ENCODE results near the gene TRAF4. TPM values are rescaled to one million over a fixed set of nuclear protein-coding genes. Genes with fewer than 3 reads are reported as not detected.
"Not testable (repeated sequence)": the region's sequence is repeated elsewhere in the genome, so short reads cannot be mapped to it uniquely, and the experiment has no call there.

The TRAF4 gene
- total and polyA plus RNA-seq, 2 donors (not counting 3 experiments of a cell fraction or from before 2014, with no cell fraction given) = 79.5 to 83.9 TPM

DNA sequence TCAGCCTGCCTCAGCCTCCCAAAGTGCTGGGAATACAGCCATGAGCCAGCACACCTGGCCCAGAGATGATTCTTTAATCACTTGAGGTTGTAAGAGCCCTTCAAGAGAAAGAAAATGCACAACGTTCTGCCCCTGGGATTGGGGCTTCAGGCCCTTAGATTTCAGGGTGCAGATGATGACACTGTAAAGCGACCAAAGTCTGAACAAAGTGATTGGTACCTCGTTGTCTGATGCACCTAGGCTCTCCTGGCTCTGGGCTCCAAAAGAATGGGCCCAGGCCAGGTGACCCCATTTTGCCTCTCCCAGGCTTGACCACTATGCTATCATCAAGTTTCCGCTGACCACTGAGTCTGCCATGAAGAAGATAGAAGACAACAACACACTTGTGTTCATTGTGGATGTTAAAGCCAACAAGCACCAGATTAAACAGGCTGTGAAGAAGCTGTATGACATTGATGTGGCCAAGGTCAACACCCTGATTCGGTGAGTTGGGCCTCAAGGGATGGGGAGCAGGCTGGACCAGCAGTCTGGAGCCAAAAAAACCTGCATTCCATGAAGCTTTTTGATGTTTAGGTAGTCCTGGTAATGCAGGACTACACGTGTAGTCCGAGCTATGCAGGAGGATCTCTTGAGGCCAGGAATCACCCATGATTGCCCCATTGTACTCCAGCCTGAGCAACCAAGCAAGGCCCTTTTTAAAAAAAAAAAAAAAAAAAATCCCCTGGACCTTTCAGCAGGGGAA, 21.2 kb upstream of the TRAF4 start:
- H3K4me1 ChIP-seq (ENCODE audit: control insufficient read depth, extremely low read depth, insufficient read depth, low read length) = peaks cover 46% of the 10 kb centered on the region
- no TSS peak for BruUV-seq (replicated peaks)

DNA sequence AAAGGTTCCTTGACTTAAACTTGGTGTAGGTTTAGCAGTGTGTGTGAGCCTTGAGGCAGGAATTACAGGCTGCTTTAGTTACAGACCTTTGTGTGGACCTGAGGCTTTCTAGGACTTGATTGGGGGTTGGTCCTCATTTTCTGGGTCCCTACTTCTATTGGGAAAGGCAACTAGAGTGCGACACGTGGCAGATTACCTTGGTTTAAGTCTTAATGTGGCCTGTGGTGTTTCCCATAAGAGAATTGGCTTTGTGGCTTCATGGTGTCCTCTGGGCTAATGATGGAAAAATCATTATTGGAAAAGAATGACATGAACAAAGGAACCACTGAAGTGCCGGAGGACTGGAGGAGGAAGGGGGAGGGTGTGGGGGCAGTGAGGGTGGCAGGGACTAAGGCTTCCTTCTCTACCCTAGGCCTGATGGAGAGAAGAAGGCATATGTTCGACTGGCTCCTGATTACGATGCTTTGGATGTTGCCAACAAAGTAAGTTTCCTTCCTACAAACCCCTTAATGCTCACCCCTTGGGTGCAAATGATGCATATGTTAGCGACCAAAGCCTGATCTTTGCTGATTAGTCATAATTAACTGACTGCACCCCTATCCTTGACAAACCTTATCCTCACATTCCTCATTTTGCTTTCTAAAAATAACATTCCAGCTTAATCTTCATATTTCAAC, 20.5 kb upstream of the TRAF4 start:
- Histone ChIP-seq H3K9me1 (replicated peaks; ENCODE audit: control insufficient read depth, extremely low read depth, insufficient read depth, low read length) (no peaks in the 10 kb centered on the region), H3K79me2 (ENCODE audit: control insufficient read depth, insufficient read depth, low read length) (peaks cover 38% of the 10 kb centered on the region), H2AFZ (ENCODE audit: low read depth, low read length) (no peak overlapping the region), H3K36me3 (ENCODE audit: control insufficient read depth in 2 of 2, extremely low read depth in 1 of 2, insufficient read depth in 2 of 2, low read length in 2 of 2) (peaks cover 17 to 19% of the 10 kb centered on the region in 2 experiments), H4K20me1 (replicated peaks; ENCODE audit: control insufficient read depth, extremely low read depth, insufficient read depth, low read length) (no peaks in the 10 kb centered on the region), H3K4me3 (replicated peaks in 1 of 3; ENCODE audit: insufficient read depth in 1 of 3, low read depth in 1 of 3, low read length in 3 of 3) (no peak overlapping the region), H3K27ac (ENCODE audit: insufficient read depth, low read depth, low read length) (no peak overlapping the region), H3K4me1 (ENCODE audit: control insufficient read depth, extremely low read depth, insufficient read depth, low read length) (peaks cover 47% of the 10 kb centered on the region), H3K27me3 (ENCODE audit: control insufficient read depth in 2 of 2, insufficient read depth in 2 of 2, low read length in 2 of 2) (no peaks in the 10 kb centered on the region), H3K9me3 (replicated peaks; ENCODE audit: control insufficient read depth, insufficient read depth, low read length) (no peaks in the 10 kb centered on the region), H3K9ac (replicated peaks; ENCODE audit: extremely low read depth, insufficient read depth, low read length) (no peak overlapping the region), H3K4me2 (ENCODE audit: insufficient read depth, low read length) (no peak overlapping the region)
- CTCF ChIA-PET = interaction anchor here (13.7 kb wide), 1 partner anchor 24 kb away, joined by 602 read pairs; the partner anchor contains the start of gene TRAF4
- BruUV-seq (replicated peaks) = no TSS peak
- TF ChIP-seq MYC (IDR thresholded peaks at IDR 0.05; ENCODE audit: low read depth, low read length) (no peak), EZH2 (IDR thresholded peaks at IDR 0.05; ENCODE audit: borderline replicate concordance, low read depth, low read length, severe bottlenecking) (no peak)
- intact Hi-C loops (cut with micrococcal nuclease) = no loop called here
- DNase-seq (ENCODE audit: low read depth, low spot score) (no peak), FAIRE-seq (no peak)
- POLR2A ChIA-PET = interaction anchor here (0.6 kb wide), 1 partner anchor 190 kb away, joined by 3 read pairs; no protein-coding TSS in a partner anchor
- dilution Hi-C loops (cut with MboI; ENCODE audit: extremely low pct_ligation_motif_present, low sequenced_read_pairs) = no loop called here

More for the DNA sequence above, 21.2 kb upstream of the TRAF4 start:
- FAIRE-seq = no peak
- Histone ChIP-seq H3K79me2 (ENCODE audit: control insufficient read depth, insufficient read depth, low read length) (peaks cover 38% of the 10 kb centered on the region), H3K9ac (replicated peaks; ENCODE audit: extremely low read depth, insufficient read depth, low read length) (no peak overlapping the region), H2AFZ (ENCODE audit: low read depth, low read length) (no peak overlapping the region), H3K27me3 (ENCODE audit: control insufficient read depth in 2 of 2, insufficient read depth in 2 of 2, low read length in 2 of 2) (no peaks in the 10 kb centered on the region), H3K9me1 (replicated peaks; ENCODE audit: control insufficient read depth, extremely low read depth, insufficient read depth, low read length) (no peaks in the 10 kb centered on the region), H4K20me1 (replicated peaks; ENCODE audit: control insufficient read depth, extremely low read depth, insufficient read depth, low read length) (no peaks in the 10 kb centered on the region), H3K27ac (ENCODE audit: insufficient read depth, low read depth, low read length) (no peak overlapping the region), H3K4me2 (ENCODE audit: insufficient read depth, low read length) (peak overlapping the region; percentile 74), H3K4me3 (replicated peaks in 1 of 3; ENCODE audit: insufficient read depth in 1 of 3, low read depth in 1 of 3, low read length in 3 of 3) (peak overlapping the region in 1 of 3 experiments; percentile 6), H3K36me3 (ENCODE audit: control insufficient read depth in 2 of 2, extremely low read depth in 1 of 2, insufficient read depth in 2 of 2, low read length in 2 of 2) (peaks cover 17 to 19% of the 10 kb centered on the region in 2 experiments), H3K9me3 (replicated peaks; ENCODE audit: control insufficient read depth, insufficient read depth, low read length) (no peaks in the 10 kb centered on the region)
- TF ChIP-seq POLR2A (IDR thresholded peaks at IDR 0.05; ENCODE audit: low read depth, low read length) = peak; percentile 41
- TF ChIP-seq GATA2 (IDR thresholded peaks at IDR 0.05; ENCODE audit: insufficient read depth, insufficient read length, low read depth, low read length) = no peak
- no peak for TF ChIP-seq MYC (IDR thresholded peaks at IDR 0.05; ENCODE audit: low read depth, low read length)
- no peak for TF ChIP-seq FOS (IDR thresholded peaks at IDR 0.05; ENCODE audit: borderline replicate concordance, insufficient read depth, low read length)
- dilution Hi-C loops (cut with MboI; ENCODE audit: extremely low pct_ligation_motif_present, low sequenced_read_pairs) (no loop called here), intact Hi-C loops (cut with micrococcal nuclease) (no loop called here)
- POLR2A ChIA-PET = interaction anchor here (0.6 kb wide), 1 partner anchor 65 kb away, joined by 5 read pairs; no protein-coding TSS in a partner anchor
- CTCF ChIA-PET = interaction anchor here (13.7 kb wide), 1 partner anchor 25 kb away, joined by 602 read pairs; the partner anchor contains the start of gene TRAF4
- no peak for DNase-seq (ENCODE audit: low read depth, low spot score)

DNA sequence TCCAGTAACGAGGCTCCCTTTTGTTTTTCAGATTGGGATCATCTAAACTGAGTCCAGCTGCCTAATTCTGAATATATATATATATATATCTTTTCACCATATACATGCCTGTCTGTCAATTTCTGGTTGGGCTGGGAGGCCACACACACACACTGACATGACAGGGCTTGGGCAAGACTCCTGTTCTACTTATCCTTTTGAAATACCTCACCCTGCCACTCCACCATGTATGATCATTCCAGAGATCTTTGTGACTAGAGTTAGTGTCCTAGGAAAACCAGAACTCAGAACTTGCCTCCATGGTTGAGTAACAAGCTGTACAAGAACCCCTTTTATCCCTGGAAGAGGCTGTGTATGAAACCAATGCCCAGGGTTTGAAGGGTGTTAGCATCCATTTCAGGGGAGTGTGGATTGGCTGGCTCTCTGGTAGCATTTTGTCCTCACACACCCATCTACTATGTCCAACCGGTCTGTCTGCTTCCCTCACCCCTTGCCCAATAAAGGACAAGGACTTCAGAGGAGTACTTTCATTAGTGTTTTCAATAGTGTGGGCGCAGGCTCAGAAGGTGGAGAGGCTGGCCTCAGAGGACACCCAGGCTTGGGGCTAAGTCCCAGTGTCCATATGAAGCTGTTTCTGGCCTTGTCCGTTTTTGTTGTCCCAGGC, 19.8 kb upstream of the TRAF4 start:
- CTCF ChIA-PET = interaction anchor here (13.7 kb wide), 1 partner anchor 23 kb away, joined by 602 read pairs; the partner anchor contains the start of gene TRAF4

More for the DNA sequence above, 19.8 kb upstream of the TRAF4 start:
- Histone ChIP-seq H3K36me3 (ENCODE audit: control insufficient read depth in 2 of 2, extremely low read depth in 1 of 2, insufficient read depth in 2 of 2, low read length in 2 of 2) (peaks cover 17 to 19% of the 10 kb centered on the region in 2 experiments), H3K79me2 (ENCODE audit: control insufficient read depth, insufficient read depth, low read length) (peaks cover 38% of the 10 kb centered on the region), H3K4me1 (ENCODE audit: control insufficient read depth, extremely low read depth, insufficient read depth, low read length) (peaks cover 42% of the 10 kb centered on the region)
- H3K9me1 ChIP-seq (replicated peaks; ENCODE audit: control insufficient read depth, extremely low read depth, insufficient read depth, low read length); FAIRE-seq; intact Hi-C loops (cut with micrococcal nuclease); H4K20me1 ChIP-seq (replicated peaks; ENCODE audit: control insufficient read depth, extremely low read depth, insufficient read depth, low read length); H3K27me3 ChIP-seq (ENCODE audit: control insufficient read depth in 2 of 2, insufficient read depth in 2 of 2, low read length in 2 of 2); H3K9me3 ChIP-seq (replicated peaks; ENCODE audit: control insufficient read depth, insufficient read depth, low read length); dilution Hi-C loops (cut with MboI; ENCODE audit: extremely low pct_ligation_motif_present, low sequenced_read_pairs); H2AFZ ChIP-seq (ENCODE audit: low read depth, low read length); H3K4me3 ChIP-seq (replicated peaks in 1 of 3; ENCODE audit: insufficient read depth in 1 of 3, low read depth in 1 of 3, low read length in 3 of 3); DNase-seq (ENCODE audit: low read depth, low spot score); H3K27ac ChIP-seq (ENCODE audit: insufficient read depth, low read depth, low read length); BruUV-seq (replicated peaks); H3K9ac ChIP-seq (replicated peaks; ENCODE audit: extremely low read depth, insufficient read depth, low read length); H3K4me2 ChIP-seq (ENCODE audit: insufficient read depth, low read length): not testable (repeated sequence)
- POLR2A ChIA-PET = interaction anchor here (0.6 kb wide), 1 partner anchor 189 kb away, joined by 3 read pairs; no protein-coding TSS in a partner anchor

All from endothelial cell of umbilical vein (primary cell).